Activated CD4-positive, alpha-beta T cell treated with anti-CD3 and anti-CD28 coated beads, Interleukin-2, amount 10 ng/mL, durations not matched to agents 7 days and 5 days (primary cell): ENCODE measurements around the gene ASAH2. TPM values are rescaled to one million over a fixed set of nuclear protein-coding genes. Genes with fewer than 3 reads are reported as not detected.

Source experiments
- CTCF ChIA-PET: fragments of 350-600 bp; sonication (Branson Sonifier 250); formaldehyde crosslinking; loops from one replicate; lab custom pipeline; 2021; ENCODE audit warnings: antibody characterized with exemption; lab: Charles Lee
- POLR2A ChIA-PET: fragments of 350-600 bp; sonication (Branson Sonifier 250); formaldehyde crosslinking; loops from one replicate; lab custom pipeline; 2021; ENCODE audit warnings: antibody characterized with exemption; lab: Charles Lee
- DNase-seq: peaks from one replicate; pipeline ENCODE4 v3.0.0-alpha.2; 2020
- H3K27ac Mint-ChIP-seq: one replicate; pipeline ENCODE4 v1.8.0; 2021; ENCODE audit warnings: mild to moderate bottlenecking, moderate library complexity, mixed read lengths
- H3K27me3 Mint-ChIP-seq: one replicate; pipeline ENCODE4 v1.8.0; 2021; ENCODE audit warnings: mixed read lengths
- H3K36me3 Mint-ChIP-seq: one replicate; pipeline ENCODE4 v1.8.0; 2021; ENCODE audit warnings: low read depth, mixed read lengths
- H3K4me1 Mint-ChIP-seq: one replicate; pipeline ENCODE4 v1.8.0; 2021; ENCODE audit warnings: mixed read lengths
- H3K4me3 Mint-ChIP-seq: one replicate; pipeline ENCODE4 v1.8.0; 2021; ENCODE audit warnings: mild to moderate bottlenecking, moderate library complexity, mixed read lengths
- H3K9me3 Mint-ChIP-seq: one replicate; pipeline ENCODE4 v1.8.0; 2021; ENCODE audit warnings: mixed read lengths
- total RNA-seq, 2 experiments: library from RNA; stranded (reverse); gene quantifications; one replicate each; pipeline ENCODE4 v1.2.3, GENCODE V29; 2021

Gene ASAH2
- total RNA-seq, result 1 to 10 TPM; 1.9 to 2.4 TPM

GRCh38 chr10:50251394-50251793 is at the start of gene ASAH2:
ASAH2 (minus strand) TSS chr10:50251516; CDS start chr10:50248610, 2,906 bp downstream.
- POLR2A ChIA-PET, result no interaction called here

DNA sequence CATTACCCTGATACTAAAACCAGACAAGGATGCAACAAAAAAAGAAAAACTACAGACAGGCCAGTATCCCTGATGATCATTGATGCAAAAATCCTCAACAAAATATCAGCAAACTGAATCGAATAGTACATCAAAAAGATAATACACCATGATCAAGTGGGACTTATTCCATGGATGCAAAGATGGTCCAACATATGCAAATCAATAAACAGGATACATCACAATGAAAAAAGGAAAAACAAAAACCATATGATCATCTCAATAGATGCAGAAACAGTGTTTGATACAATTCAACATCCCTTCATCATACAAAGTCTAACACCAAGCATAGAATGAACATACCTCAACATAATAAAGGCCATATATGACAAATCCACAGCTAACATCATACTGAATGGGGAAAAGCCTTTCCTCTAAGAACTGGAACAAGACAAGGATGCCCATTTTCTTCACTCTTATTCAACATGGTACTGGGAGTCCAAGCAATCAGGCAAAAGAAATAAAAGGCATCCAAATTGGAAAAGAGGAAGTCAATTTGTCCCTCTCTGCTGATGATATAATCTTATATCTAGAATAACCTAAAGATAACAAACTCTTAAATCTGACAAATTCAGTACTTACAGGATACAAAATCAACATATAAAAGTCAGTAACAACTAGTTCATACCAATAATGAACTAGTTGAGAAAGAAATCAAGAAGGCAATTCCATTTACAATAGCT is 48.8 kb upstream of the ASAH2 start:
- DNase-seq, result no peak
- Mint-ChIP-seq H3K4me1 (no peaks in the 10 kb centered on the region), H3K9me3 (peaks cover 2% of the 10 kb centered on the region), H3K36me3 (peaks cover 5% of the 10 kb centered on the region), H3K27ac (no peak overlapping the region), H3K4me3 (no peak overlapping the region), H3K27me3 (peaks cover 1% of the 10 kb centered on the region)
- POLR2A ChIA-PET, result no interaction called here
- CTCF ChIA-PET, result no interaction called here

More at GRCh38 chr10:50251394-50251793, at the start of gene ASAH2:
- H3K36me3 Mint-ChIP-seq, result no peaks in the 10 kb centered on the region
- H3K4me1 Mint-ChIP-seq, result no peaks in the 10 kb centered on the region
- no peak within 1 kb of the TSS for H3K4me3 Mint-ChIP-seq
- H3K27me3 Mint-ChIP-seq, result peaks cover 44% of the 10 kb centered on the region
- H3K9me3 Mint-ChIP-seq, result no peaks in the 10 kb centered on the region
- no peak for DNase-seq
- CTCF ChIA-PET, result no interaction called here
- no peak within 1 kb of the TSS for H3K27ac Mint-ChIP-seq

DNA sequence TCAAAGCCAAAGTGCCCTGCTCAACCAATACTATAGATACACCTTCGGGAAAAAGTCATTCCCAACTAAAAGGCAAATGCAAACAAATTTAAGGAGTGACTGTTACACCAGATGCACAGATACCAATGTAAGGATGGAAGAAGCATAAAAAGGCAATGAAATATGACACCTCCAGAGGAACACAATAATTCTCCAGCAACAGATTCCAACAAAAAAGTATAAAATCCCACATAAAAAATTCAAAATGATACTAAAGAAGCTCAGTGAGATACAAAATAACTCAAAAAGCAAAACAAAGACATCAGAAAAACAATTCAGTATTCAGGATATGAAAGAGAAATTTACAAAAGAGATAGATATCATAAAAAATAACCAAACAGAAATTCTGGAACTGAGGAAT is 44.1 kb upstream of the ASAH2 start:
- no peak overlapping the region for H3K4me3 Mint-ChIP-seq
- DNase-seq, result no peak
- POLR2A ChIA-PET, result no interaction called here
- H3K27ac Mint-ChIP-seq, result no peak overlapping the region
- CTCF ChIA-PET, result no interaction called here
- peaks cover 1% of the 10 kb centered on the region for H3K27me3 Mint-ChIP-seq
- H3K36me3 Mint-ChIP-seq, result peaks cover 2% of the 10 kb centered on the region
- H3K4me1 Mint-ChIP-seq, result no peaks in the 10 kb centered on the region
- H3K9me3 Mint-ChIP-seq, result peaks cover 2% of the 10 kb centered on the region

GRCh38 chr10:50294582-50294981 is 43.3 kb upstream of the ASAH2 start:
- ChIA-PET CTCF (interaction anchor here (1.7 kb wide), 1 partner anchor 10 kb away, joined by 4 read pairs; no protein-coding TSS in a partner anchor), POLR2A (no interaction called here)
- Mint-ChIP-seq H3K36me3 (peaks cover 2% of the 10 kb centered on the region), H3K27me3 (peaks cover 1% of the 10 kb centered on the region), H3K27ac (no peak overlapping the region), H3K4me1 (no peaks in the 10 kb centered on the region), H3K9me3 (peaks cover 2% of the 10 kb centered on the region), H3K4me3 (no peak overlapping the region)
- no peak for DNase-seq

- DNase-seq, result no peak
- ChIA-PET CTCF (interaction anchor here (1.7 kb wide), 1 partner anchor 9 kb away, joined by 4 read pairs; no protein-coding TSS in a partner anchor), POLR2A (no interaction called here)
- peaks cover 1% of the 10 kb centered on the region for H3K27me3 Mint-ChIP-seq
- H3K4me3 Mint-ChIP-seq, result no peak overlapping the region
- peaks cover 2% of the 10 kb centered on the region for H3K36me3 Mint-ChIP-seq
- no peaks in the 10 kb centered on the region for H3K9me3 Mint-ChIP-seq
- H3K4me1 Mint-ChIP-seq, result no peaks in the 10 kb centered on the region
- no peak overlapping the region for H3K27ac Mint-ChIP-seq
Observed at GRCh38 chr10:50293513-50294313, 42.4 kb upstream of the ASAH2 start.

- DNase-seq, result no peak
- Mint-ChIP-seq H3K4me3 (no peak overlapping the region), H3K36me3 (no peaks in the 10 kb centered on the region), H3K27ac (no peak overlapping the region), H3K4me1 (no peaks in the 10 kb centered on the region), H3K27me3 (peaks cover 1% of the 10 kb centered on the region), H3K9me3 (no peaks in the 10 kb centered on the region)
- POLR2A ChIA-PET, result no interaction called here
- CTCF ChIA-PET, result interaction anchor here (0.7 kb wide), 1 partner anchor 1450 kb away, joined by 3 read pairs; no protein-coding TSS in a partner anchor
Observed at GRCh38 chr10:50291261-50291850, 40.0 kb upstream of the ASAH2 start.

GRCh38 chr10:50289196-50289595 is 37.9 kb upstream of the ASAH2 start:
- POLR2A ChIA-PET, result no interaction called here
- H3K27me3 Mint-ChIP-seq, result no peaks in the 10 kb centered on the region
- no peak overlapping the region for H3K4me3 Mint-ChIP-seq
- CTCF ChIA-PET, result no interaction called here
- no peaks in the 10 kb centered on the region for H3K36me3 Mint-ChIP-seq
- no peak for DNase-seq
- H3K27ac Mint-ChIP-seq, result no peak overlapping the region
- no peaks in the 10 kb centered on the region for H3K4me1 Mint-ChIP-seq
- H3K9me3 Mint-ChIP-seq, result no peaks in the 10 kb centered on the region

DNA sequence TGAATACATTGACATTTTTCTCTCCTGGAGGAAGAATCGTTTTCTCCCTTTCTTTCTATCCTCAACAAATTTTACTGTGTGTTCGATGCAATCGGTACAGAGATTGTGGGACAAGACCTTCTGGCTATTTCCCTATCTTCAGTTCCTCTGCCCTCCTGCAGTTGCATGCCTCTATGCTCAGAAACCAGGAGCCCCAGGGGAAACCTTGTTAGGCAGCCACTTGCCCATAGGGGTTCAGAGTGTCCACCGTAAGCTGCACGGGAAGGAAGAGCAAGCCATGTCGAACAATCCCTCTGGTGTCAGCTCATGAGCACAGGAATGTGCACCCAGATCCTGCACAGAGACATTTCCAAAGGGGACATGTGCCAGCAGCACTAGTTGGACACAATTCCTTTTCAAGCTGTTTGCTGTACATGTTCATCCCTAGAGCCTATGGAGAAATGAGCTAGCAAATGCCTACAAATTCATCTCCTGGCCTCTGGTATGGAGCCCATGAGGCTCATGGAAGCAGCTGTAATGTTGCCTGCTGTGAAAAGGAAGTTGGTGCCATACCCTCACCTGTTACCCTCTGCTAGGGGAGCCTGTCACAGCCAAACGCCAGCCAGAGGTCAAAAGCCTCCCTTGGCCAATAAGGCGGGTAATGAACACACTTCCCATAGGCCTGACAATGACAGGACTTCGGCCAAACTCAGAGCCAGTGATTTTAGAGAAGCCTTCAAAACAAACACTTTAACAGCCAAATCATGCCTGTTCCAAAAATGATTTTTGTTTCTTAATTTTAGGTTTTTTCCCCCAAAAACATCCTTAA is 35.9 kb upstream of the ASAH2 start:
- H3K4me3 Mint-ChIP-seq, result no peak overlapping the region
- no peak overlapping the region for H3K27ac Mint-ChIP-seq
- CTCF ChIA-PET, result interaction anchor here (1.1 kb wide), 1 partner anchor 10 kb away, joined by 3 read pairs; no protein-coding TSS in a partner anchor
- no peaks in the 10 kb centered on the region for H3K9me3 Mint-ChIP-seq
- H3K36me3 Mint-ChIP-seq, result no peaks in the 10 kb centered on the region
- DNase-seq, result no peak
- POLR2A ChIA-PET, result no interaction called here
- peaks cover 7% of the 10 kb centered on the region for H3K27me3 Mint-ChIP-seq
- no peaks in the 10 kb centered on the region for H3K4me1 Mint-ChIP-seq

DNA sequence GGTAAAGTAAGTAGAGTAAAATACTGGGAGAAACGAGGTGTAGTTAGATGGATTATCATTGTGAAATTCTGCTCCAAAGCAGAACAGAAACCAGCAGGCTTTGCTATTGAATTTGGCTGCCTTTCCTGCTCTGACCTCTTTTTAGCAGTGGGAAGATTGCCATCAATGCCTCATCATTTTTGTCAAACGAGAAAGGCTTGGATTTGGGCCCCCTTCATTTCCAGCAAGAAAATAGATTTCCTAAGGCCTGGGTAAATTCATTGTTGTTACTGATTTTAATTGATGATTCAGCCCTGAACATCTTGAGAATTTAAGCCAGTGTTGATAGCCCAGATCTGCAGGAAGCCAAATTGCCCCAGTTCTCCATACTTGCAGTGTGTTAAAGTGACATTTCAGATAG is 35.2 kb upstream of the ASAH2 start:
- H3K27me3 Mint-ChIP-seq, result peaks cover 11% of the 10 kb centered on the region
- H3K36me3 Mint-ChIP-seq, result no peaks in the 10 kb centered on the region
- no peaks in the 10 kb centered on the region for H3K9me3 Mint-ChIP-seq
- H3K4me1 Mint-ChIP-seq, result no peaks in the 10 kb centered on the region
- ChIA-PET POLR2A (no interaction called here), CTCF (no interaction called here)
- H3K4me3 Mint-ChIP-seq, result no peak overlapping the region
- no peak for DNase-seq
- no peak overlapping the region for H3K27ac Mint-ChIP-seq

- ChIA-PET CTCF (no interaction called here), POLR2A (no interaction called here)
- peaks cover 31% of the 10 kb centered on the region for H3K27me3 Mint-ChIP-seq
- H3K4me1 Mint-ChIP-seq, result no peaks in the 10 kb centered on the region
- no peaks in the 10 kb centered on the region for H3K36me3 Mint-ChIP-seq
- no peaks in the 10 kb centered on the region for H3K9me3 Mint-ChIP-seq
- DNase-seq, result no peak
- H3K4me3 Mint-ChIP-seq, result no peak overlapping the region
- no peak overlapping the region for H3K27ac Mint-ChIP-seq
Observed at GRCh38 chr10:50281967-50282522, 30.7 kb upstream of the ASAH2 start.

DNA sequence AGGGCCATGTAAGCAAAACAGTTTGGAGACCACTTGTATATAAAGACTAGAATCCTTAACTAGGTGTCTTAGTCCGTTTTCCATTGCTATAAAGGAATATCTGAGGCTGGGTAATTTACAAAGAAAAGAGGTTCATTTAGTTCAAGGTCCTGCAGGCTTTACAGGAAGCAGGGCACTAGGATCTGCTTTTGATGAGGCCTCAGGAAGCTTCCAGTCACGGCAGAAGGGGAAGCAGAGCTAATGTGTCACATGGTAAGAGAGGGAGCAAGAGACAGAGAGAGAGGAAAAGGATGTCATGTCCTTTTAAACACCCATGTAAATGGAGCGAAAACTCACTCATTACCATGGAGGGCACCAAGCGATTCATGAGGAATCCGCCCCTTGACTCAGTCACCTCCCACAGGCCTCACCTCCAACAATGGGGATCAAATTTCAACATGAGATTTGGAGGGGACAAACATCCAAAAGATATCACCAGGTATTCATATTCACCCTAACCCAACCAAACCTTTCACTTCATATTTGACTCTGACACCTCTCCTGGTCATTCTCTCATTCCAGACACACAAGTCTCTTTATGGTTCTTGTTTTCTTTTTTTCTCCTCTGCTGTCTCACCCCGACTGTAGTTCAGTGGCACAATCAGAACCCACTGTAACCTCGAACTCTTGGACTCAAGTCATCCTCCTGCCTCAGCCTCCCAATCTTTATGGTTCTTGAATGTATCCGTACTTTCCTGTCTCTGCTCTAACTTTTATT is 30.1 kb upstream of the ASAH2 start:
- CTCF ChIA-PET, result no interaction called here
- H3K27me3 Mint-ChIP-seq, result peaks cover 37% of the 10 kb centered on the region
- H3K9me3 Mint-ChIP-seq, result no peaks in the 10 kb centered on the region
- POLR2A ChIA-PET, result no interaction called here
- H3K4me3 Mint-ChIP-seq, result no peak overlapping the region
- no peaks in the 10 kb centered on the region for H3K36me3 Mint-ChIP-seq
- no peak for DNase-seq
- H3K27ac Mint-ChIP-seq, result no peak overlapping the region
- H3K4me1 Mint-ChIP-seq, result no peaks in the 10 kb centered on the region
